Panc1 (cell line): Measurements from ENCODE around the gene OPHN1. TPM values are rescaled to one million over a fixed set of nuclear protein-coding genes. Genes with fewer than 3 reads are reported as not detected.
"Not testable (repeated sequence)": the region's sequence is repeated elsewhere in the genome, so short reads cannot be mapped to it uniquely, and the experiment has no call there.

Experiments used
- ATAC-seq: fragments of 200-7000 bp; cut with Tn5 transposase; 2 replicates; pipeline ENCODE4 v1.9.1; 2020; ENCODE audit warnings: mild to moderate bottlenecking, moderate library complexity
- BruUV-seq: library from RNA; stranded (reverse); fragments of 400-500 nt; replicated peaks from 2 replicates; lab custom pipeline; 2021; lab: Mats Ljungman, UMichigan
- CTCF ChIA-PET: fragments of 300-600 bp; sonication (Branson Sonifier 250); formaldehyde crosslinking; loops from one replicate; lab custom pipeline; 2022; ENCODE audit warnings: antibody characterized with exemption; lab: Charles Lee
- POLR2A ChIA-PET: fragments of 300-600 bp; sonication (Branson Sonifier 250); formaldehyde crosslinking; loops from one replicate; lab custom pipeline; 2022; ENCODE audit warnings: antibody characterized with exemption; lab: Charles Lee
- DNase-seq: peaks from one replicate; pipeline ENCODE4 v3.0.0-alpha.2; 2010; ENCODE audit warnings: low read depth, low spot score
- H3K27ac ChIP-seq: 2 replicates; pipeline ENCODE4 v1.5.1; 2011; ENCODE audit warnings: mild to moderate bottlenecking, low read length, inconsistent platforms
- H3K27me3 ChIP-seq: fragments of 200-500 bp; sonication (Bioruptor generic); 2 replicates; pipeline ENCODE4 v1.6.0; 2014; ENCODE audit warnings: low read length, inconsistent platforms; ENCODE audit not compliant: control insufficient read depth, insufficient read depth
- H3K36me3 ChIP-seq: fragments of 200-500 bp; sonication (Bioruptor generic); 2 replicates; pipeline ENCODE4 v1.5.1; 2014; ENCODE audit warnings: inconsistent platforms, mild to moderate bottlenecking, low read length, moderate library complexity; ENCODE audit not compliant: control insufficient read depth, insufficient read depth
- H3K4me1 ChIP-seq: 2 replicates; pipeline ENCODE4 v1.5.1; 2011; ENCODE audit warnings: inconsistent platforms, mild to moderate bottlenecking, low read length, moderate library complexity; ENCODE audit not compliant: control insufficient read depth, insufficient read depth
- H3K4me3 ChIP-seq, 2 experiments: 2 replicates each; pipeline ENCODE4 v1.5.1; 2011 to 2012; ENCODE audit warnings: low read depth in 2 of 2, low read length in 2 of 2, mild to moderate bottlenecking in 2 of 2, inconsistent platforms in 1 of 2, moderate library complexity in 1 of 2
- H3K9me3 ChIP-seq: fragments of 200-500 bp; sonication (Bioruptor generic); 2 replicates; pipeline ENCODE4 v1.5.1; 2014; ENCODE audit warnings: low read depth, mild to moderate bottlenecking, inconsistent platforms, low read length, moderate library complexity; ENCODE audit not compliant: control insufficient read depth, insufficient read depth
- POLR2AphosphoS5 ChIP-seq: IDR thresholded peaks from 2 replicates; pipeline ENCODE4 v1.6.1; 2012; ENCODE audit warnings: mild to moderate bottlenecking, low read depth, low read length, moderate library complexity
- SIN3A ChIP-seq: IDR thresholded peaks from 2 replicates; pipeline ENCODE4 v1.6.1; 2012; ENCODE audit warnings: low read depth, mild to moderate bottlenecking, low read length, moderate library complexity, borderline replicate concordance; ENCODE audit not compliant: insufficient read depth
- TCF7L2 ChIP-seq: IDR thresholded peaks from 2 replicates; pipeline ENCODE4 v1.6.1; 2011; ENCODE audit warnings: mild to moderate bottlenecking, low read depth, low read length, inconsistent platforms
- in situ Hi-C: cut with HindIII; loops from 2 replicates; pipeline ENCODE4 v1.10.0; 2016; ENCODE audit warnings: low sequenced_read_pairs, low pct_unique_long_range_greater_than_20kb
- intact Hi-C: fragments of 100-400 bp; cut with micrococcal nuclease; formaldehyde crosslinking; loops from one replicate; pipeline ENCODE4 v1.10.0; 2022; ENCODE audit not compliant: unreplicated experiment
- total RNA-seq: library from RNA; stranded (reverse); gene quantifications from one replicate; pipeline ENCODE4 v1.2.1, GENCODE V29; 2021; ENCODE audit not compliant: unreplicated experiment
- TF ChIP-seq, protein P1 (sequence below): fragments of 450-650 bp; IDR thresholded peaks from 2 replicates; pipeline ENCODE4 v1.5.1; 2017; ENCODE audit warnings: mild to moderate bottlenecking
- TF ChIP-seq, protein P2 (sequence below), 2 experiments: IDR thresholded peaks; 2 replicates each; pipeline ENCODE4 v1.6.1; 2011 to 2012; ENCODE audit warnings: low read depth in 2 of 2, control low read depth in 1 of 2, low read length in 1 of 2, mild to moderate bottlenecking in 1 of 2, moderate library complexity in 1 of 2; ENCODE audit not compliant: insufficient read depth in 1 of 2

The OPHN1 gene
- total RNA-seq, 1 experiment from 2014 or later, result 8.8 TPM

DNA sequence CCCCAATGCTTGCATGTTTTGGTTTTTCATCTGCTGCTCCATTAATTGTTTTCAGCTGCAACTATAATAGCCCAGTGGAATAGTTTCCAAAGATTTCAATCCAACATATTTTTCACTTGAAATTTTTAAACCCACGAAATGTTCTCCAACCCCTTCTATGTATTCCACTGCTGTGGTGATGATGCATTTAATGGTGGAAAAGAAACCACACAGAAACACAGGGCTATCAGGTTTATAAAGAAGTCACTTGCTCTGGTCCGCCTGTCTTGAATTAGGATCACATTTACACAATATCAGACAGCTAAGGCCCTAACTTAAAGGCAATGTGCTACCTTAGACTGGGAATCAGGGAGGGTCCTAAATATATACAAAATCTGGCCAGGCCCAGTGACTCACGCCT is 35.0 kb downstream of the OPHN1 start:
- ChIA-PET CTCF (no interaction called here), POLR2A (no interaction called here)
- in situ Hi-C loops, result no loop called here
- DNase-seq (no peak), ATAC-seq (no peak)
- intact Hi-C loops, result no loop called here
- Histone ChIP-seq H3K36me3 (no peaks in the 10 kb centered on the region), H3K4me1 (peaks cover 3% of the 10 kb centered on the region), H3K27ac (no peak overlapping the region), H3K9me3 (no peaks in the 10 kb centered on the region), H3K4me3 (no peak overlapping the region), H3K27me3 (no peaks in the 10 kb centered on the region)
- no TSS peak for BruUV-seq
- TF ChIP-seq TCF7L2 (no peak), SIN3A (no peak), POLR2AphosphoS5 (no peak)
- TF ChIP-seq, protein P1, sequence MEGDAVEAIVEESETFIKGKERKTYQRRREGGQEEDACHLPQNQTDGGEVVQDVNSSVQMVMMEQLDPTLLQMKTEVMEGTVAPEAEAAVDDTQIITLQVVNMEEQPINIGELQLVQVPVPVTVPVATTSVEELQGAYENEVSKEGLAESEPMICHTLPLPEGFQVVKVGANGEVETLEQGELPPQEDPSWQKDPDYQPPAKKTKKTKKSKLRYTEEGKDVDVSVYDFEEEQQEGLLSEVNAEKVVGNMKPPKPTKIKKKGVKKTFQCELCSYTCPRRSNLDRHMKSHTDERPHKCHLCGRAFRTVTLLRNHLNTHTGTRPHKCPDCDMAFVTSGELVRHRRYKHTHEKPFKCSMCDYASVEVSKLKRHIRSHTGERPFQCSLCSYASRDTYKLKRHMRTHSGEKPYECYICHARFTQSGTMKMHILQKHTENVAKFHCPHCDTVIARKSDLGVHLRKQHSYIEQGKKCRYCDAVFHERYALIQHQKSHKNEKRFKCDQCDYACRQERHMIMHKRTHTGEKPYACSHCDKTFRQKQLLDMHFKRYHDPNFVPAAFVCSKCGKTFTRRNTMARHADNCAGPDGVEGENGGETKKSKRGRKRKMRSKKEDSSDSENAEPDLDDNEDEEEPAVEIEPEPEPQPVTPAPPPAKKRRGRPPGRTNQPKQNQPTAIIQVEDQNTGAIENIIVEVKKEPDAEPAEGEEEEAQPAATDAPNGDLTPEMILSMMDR, result no peak
- TF ChIP-seq, protein P2, sequence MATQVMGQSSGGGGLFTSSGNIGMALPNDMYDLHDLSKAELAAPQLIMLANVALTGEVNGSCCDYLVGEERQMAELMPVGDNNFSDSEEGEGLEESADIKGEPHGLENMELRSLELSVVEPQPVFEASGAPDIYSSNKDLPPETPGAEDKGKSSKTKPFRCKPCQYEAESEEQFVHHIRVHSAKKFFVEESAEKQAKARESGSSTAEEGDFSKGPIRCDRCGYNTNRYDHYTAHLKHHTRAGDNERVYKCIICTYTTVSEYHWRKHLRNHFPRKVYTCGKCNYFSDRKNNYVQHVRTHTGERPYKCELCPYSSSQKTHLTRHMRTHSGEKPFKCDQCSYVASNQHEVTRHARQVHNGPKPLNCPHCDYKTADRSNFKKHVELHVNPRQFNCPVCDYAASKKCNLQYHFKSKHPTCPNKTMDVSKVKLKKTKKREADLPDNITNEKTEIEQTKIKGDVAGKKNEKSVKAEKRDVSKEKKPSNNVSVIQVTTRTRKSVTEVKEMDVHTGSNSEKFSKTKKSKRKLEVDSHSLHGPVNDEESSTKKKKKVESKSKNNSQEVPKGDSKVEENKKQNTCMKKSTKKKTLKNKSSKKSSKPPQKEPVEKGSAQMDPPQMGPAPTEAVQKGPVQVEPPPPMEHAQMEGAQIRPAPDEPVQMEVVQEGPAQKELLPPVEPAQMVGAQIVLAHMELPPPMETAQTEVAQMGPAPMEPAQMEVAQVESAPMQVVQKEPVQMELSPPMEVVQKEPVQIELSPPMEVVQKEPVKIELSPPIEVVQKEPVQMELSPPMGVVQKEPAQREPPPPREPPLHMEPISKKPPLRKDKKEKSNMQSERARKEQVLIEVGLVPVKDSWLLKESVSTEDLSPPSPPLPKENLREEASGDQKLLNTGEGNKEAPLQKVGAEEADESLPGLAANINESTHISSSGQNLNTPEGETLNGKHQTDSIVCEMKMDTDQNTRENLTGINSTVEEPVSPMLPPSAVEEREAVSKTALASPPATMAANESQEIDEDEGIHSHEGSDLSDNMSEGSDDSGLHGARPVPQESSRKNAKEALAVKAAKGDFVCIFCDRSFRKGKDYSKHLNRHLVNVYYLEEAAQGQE (IDR thresholded peaks at IDR 0.05; ENCODE audit: insufficient read depth in 1 of 2, low read depth in 2 of 2, low read length in 1 of 2), result no peak

DNA sequence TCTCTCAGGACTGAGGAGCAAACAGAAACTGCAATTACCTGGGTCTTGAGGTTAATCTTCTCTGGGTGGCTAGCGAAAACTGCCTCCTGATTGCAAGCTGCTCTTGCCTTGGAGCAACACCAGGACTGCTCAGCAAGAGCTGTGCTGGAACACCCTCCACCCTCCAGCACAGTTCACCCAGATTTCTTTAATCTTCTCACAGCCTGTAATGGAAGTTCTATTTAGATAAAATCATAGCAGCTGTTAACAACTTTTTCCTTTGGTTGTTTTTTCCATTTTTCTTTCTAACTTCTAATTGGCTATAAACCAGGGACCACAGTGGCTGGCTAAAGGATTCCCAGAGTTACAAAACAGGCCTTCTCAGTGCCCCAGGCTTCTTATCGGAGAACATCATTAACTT is 36.3 kb downstream of the OPHN1 start:
- ATAC-seq (no peak; the same call in 1 of the 2 replicates), DNase-seq (no peak)
- ChIA-PET POLR2A (no interaction called here), CTCF (no interaction called here)
- TF ChIP-seq SIN3A (no peak), POLR2AphosphoS5 (no peak)
- TF ChIP-seq, protein P1, result no peak
- Histone ChIP-seq H3K9me3 (no peaks in the 10 kb centered on the region), H3K4me1 (no peaks in the 10 kb centered on the region), H3K4me3 (no peak overlapping the region), H3K36me3 (no peaks in the 10 kb centered on the region), H3K27me3 (no peaks in the 10 kb centered on the region), H3K27ac (no peak overlapping the region)
- in situ Hi-C loops, result no loop called here
- intact Hi-C loops, result no loop called here
- no TSS peak for BruUV-seq

DNA sequence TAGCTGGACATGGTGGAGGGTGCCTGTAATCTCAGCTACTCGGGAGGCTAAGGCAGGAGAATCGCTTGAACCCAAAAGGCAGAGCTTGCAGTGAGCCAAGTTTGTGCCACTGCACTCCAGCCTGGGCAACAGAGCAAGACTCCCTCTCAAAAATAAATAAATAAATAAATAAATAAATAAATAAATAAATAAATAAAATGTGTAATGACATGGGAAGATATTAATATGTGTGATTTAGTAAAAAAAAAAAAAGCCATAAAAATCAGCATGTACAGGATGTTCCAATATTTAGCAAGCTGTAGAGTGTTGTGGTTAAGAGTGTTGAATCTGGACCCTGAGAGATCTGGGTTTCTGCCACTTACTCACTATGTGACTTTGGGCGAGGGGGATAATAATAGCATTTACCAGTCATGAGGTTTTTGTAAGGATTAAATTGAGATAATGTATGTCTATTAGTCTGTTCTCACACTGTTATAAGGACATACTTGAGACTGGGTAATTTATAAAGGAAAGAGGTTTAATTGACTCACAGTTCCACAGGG is 43.8 kb downstream of the OPHN1 start:
- CTCF ChIA-PET, H3K9me3 ChIP-seq: not testable (repeated sequence)

More for the DNA sequence above, 43.8 kb downstream of the OPHN1 start:
- DNase-seq, intact Hi-C loops, H3K36me3 ChIP-seq, H3K4me3 ChIP-seq, BruUV-seq, H3K4me1 ChIP-seq, ATAC-seq, POLR2A ChIA-PET, in situ Hi-C loops, H3K27ac ChIP-seq, H3K27me3 ChIP-seq: not testable (repeated sequence)
